GM12874 (cell line): ENCODE results near the gene POU5F2.

Experiments
- TF ChIP-seq, protein P1 (sequence below): IDR thresholded peaks from 2 replicates; pipeline ENCODE4 v1.5.1; 2011; ENCODE audit warnings: low read depth, mild to moderate bottlenecking, control low read depth, low read length, moderate library complexity; ENCODE audit not compliant: insufficient read depth

The POU5F2 gene, protein sequence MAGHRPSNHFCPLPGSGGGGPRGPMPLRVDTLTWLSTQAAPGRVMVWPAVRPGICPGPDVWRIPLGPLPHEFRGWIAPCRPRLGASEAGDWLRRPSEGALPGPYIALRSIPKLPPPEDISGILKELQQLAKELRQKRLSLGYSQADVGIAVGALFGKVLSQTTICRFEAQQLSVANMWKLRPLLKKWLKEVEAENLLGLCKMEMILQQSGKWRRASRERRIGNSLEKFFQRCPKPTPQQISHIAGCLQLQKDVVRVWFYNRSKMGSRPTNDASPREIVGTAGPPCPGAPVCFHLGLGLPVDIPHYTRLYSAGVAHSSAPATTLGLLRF

DNA sequence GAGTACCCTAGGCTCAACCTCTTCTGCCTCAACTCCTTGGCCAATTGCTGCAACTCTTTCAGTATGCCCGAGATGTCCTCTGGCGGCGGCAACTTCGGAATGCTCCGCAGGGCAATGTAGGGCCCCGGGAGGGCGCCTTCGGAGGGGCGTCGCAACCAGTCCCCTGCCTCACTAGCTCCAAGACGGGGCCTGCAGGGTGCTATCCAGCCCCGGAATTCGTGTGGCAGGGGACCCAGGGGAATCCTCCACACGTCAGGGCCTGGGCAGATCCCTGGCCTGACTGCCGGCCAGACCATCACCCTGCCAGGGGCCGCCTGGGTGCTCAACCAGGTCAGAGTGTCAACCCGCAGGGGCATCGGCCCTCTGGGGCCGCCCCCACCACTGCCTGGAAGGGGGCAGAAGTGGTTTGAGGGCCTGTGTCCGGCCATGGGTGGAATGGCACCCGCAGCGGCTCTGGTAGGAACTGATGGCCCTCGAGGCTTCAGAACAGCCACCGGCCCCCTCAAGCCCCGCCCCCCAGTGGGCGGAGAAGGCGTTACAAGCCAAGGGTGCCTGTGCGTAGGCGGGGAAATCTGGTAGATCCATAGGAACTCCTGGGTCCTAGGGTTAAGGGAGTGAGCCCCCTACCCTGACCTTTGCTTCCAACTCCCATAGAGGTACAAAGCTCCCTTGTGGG, at the start of gene POU5F2:
Gene POU5F2 (minus strand): TSS at position 465 of the 676 bp plus-strand sequence. CDS start 37 bp downstream, at position 428.
- TF ChIP-seq, protein P1, sequence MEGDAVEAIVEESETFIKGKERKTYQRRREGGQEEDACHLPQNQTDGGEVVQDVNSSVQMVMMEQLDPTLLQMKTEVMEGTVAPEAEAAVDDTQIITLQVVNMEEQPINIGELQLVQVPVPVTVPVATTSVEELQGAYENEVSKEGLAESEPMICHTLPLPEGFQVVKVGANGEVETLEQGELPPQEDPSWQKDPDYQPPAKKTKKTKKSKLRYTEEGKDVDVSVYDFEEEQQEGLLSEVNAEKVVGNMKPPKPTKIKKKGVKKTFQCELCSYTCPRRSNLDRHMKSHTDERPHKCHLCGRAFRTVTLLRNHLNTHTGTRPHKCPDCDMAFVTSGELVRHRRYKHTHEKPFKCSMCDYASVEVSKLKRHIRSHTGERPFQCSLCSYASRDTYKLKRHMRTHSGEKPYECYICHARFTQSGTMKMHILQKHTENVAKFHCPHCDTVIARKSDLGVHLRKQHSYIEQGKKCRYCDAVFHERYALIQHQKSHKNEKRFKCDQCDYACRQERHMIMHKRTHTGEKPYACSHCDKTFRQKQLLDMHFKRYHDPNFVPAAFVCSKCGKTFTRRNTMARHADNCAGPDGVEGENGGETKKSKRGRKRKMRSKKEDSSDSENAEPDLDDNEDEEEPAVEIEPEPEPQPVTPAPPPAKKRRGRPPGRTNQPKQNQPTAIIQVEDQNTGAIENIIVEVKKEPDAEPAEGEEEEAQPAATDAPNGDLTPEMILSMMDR, result no peak

DNA sequence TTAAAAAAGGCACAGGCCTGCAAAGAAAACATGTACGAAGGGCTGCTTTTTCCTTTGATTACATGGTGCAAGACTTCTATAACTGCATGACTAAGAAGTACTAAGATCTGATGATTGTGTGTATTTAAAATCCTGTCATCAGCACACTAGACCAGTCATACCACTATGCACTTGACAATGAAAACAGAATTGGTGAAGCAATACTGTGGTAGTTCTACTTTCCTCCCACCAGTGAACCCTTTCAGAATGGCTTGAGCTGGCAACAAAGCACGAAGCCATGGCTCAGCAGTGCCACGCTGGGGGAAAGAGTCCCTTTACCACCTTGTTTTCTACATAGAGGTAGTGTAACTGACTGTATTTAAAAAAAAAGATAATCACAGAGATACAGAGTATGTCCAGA, 49.0 kb upstream of the POU5F2 start:
- TF ChIP-seq, protein P1, result no peak

DNA sequence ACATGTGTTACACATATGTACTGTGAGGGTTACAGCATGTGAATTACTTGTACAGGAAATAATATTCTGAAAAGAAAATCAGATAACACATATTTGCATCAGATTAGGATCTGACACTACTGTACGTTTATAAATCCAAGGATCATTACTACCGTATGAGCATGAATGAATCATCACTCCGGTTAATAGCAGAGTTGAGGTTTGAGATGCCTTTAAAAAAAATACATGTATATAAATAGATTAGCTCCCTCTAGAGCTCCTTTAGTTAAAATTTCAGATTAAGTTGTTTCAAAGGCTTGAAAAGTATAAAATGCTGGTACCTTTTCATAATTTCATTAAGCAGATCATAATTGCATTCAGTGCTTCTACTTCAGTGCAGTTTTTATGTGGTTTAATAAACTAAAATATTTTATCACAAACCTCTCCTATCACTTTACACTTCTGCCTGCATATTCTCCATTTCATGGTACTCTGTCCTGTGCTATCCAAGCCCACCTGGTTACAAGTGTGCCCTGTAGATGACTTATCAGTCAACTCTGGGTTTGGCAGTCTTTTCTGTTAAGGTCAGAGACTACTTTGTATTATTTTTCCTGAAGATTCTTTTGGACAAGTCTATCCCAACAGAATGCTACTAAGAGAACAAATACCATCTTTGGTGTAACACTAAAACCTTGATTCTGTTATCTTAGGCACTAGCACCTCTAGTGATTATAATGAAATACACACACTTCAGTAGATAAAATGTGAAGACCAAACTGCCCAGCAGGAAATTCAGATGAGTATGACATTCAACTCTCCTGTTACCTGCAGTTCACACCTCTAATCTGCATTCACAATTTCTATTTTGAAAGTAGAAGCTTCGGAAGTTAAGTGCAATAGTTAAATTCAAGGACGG, 48.0 kb upstream of the POU5F2 start:
- TF ChIP-seq, protein P1, result no peak

DNA sequence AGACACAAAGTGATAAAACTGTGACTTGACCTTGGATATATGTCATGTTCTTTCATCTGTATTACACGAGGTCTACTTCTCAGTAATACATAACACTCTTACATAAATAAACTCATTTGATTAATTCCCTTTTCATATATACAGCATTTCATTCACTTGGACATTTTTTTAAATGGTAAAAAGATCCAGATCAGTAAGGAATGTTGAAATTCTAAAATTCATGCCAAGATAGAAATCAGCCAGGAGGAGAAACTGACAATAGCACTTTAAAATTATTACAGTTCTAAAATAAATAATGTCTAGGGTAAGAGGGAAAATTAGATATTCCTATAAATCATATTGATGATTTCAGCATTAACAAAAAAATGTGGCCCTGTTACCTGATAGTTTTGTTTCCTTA, 46.2 kb upstream of the POU5F2 start:
- TF ChIP-seq, protein P1, result no peak

DNA sequence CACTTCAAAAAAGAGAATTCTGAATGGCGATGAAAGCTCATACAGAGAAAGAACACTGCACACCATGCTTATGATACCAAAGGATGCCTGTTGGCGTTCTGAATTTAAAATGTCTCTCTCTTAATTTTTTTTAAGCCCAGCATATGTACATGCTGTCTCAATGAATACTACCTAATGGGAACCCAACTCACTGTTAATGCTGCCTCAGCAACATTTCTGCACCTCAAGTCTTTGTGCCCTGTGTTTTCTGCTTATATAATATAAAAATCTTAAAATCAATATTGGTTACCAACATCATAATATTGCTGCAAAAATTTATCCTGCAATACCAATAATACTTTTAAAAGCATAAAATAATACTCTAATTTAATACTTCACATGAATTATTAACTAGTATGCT, 44.1 kb upstream of the POU5F2 start:
- TF ChIP-seq, protein P1, result no peak

DNA sequence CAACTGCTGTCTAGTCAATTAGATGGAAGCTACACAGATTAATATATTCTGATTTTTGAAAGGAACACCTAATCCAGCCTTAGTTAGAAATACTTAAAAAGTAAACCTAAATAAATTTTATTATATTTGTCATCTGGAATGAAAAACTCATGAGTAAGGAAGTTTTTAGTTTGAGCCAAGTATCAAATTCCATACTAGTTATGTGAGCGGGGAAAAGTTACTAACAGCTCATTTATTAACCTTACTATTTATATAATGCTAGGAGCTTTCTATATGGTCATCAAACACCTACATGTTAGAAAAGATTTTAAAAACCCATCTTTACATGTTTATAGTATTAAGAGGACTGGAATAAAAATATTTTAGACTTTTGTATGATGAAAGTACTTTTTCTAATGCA, 41.6 kb upstream of the POU5F2 start:
- TF ChIP-seq, protein P1, result no peak

DNA sequence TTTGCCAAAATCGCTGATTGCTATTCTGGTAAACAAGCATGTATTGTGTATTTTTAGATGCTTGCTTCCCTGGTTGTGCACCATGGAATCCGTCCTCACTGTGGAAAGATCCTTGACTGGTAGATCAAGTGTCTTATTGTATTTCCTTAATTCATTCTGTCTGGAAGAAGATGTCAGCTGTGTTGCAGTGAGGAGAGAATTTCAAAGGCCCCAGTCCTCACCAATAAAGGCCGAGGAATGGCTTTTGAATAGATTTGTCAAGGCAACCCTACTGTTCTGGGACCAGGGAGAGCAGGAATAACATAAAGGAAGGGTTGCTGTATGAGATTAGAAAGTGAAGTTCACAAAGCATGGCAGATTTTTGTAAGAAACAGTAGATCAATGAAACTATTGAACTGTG, 36.2 kb upstream of the POU5F2 start:
- TF ChIP-seq, protein P1, result no peak
